Omental fat pad (tissue), 4 donors: ENCODE results near the gene GPR63. TPM values are rescaled to one million over a fixed set of nuclear protein-coding genes. Genes with fewer than 3 reads are reported as not detected.

Experiments
- ATAC-seq: fragments of 150-250 bp; one replicate; pipeline ENCODE4 v1.9.1; 2016; ENCODE audit warnings: mild to moderate bottlenecking, moderate library complexity; ENCODE audit not compliant: low FRiP score
- DNase-seq: peaks from one replicate; pipeline ENCODE4 v3.0.0-alpha.2; 2019; ENCODE audit warnings: low spot score
- total RNA-seq, 4 donors: library from RNA; depleted of rRNA; stranded (reverse); fragments of >200 nt; gene quantifications; one replicate each; pipeline ENCODE4 v1.1.0, GENCODE V29; 2016
- TF ChIP-seq, protein P1 (sequence below), 3 donors: fragments of 450-650 bp; IDR thresholded peaks; one replicate each; pipeline ENCODE4 v1.5.1; 2016 to 2017; ENCODE audit warnings: antibody characterized with exemption in 3 of 3, mild to moderate bottlenecking in 3 of 3, moderate library complexity in 2 of 3

Gene GPR63
- total RNA-seq, 4 donors from 2014 or later, result 0.47 to 1.7 (median 0.49) TPM

DNA sequence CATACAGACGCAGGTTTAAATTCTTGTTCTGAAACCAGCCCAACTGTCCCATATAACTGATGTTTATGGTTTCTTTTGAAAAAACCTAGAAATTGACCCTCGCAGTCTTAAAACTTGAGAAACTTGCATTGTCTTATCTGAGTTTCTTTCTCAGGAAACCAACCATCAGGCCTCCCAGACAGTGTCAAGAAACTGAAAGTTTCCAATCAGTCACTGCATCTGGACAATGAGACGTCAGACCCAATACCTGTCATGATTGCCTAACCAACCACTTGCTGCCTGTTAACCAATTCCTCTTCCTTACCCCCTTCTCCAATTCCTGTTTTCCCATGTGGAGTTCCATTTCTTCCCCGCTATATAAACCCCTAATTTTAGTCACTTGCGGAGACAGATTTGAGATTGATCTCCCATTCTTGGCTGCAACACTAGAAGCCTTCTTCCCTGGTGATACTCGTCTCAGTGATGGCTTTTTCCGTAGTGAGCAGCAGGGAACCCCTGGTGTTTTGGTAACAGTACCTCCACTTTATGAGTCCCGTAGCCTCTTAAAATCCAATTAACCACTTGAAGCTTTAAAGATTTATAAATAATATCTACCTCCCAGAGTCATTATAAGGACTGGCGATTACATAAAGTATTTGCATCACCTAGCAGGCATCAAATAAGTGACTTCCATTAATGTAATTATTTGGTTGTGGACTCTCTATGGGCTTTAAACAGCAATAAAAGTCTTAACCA is 49.3 kb downstream of the GPR63 start:
- no peak for ATAC-seq
- no peak for DNase-seq
- TF ChIP-seq, protein P1, sequence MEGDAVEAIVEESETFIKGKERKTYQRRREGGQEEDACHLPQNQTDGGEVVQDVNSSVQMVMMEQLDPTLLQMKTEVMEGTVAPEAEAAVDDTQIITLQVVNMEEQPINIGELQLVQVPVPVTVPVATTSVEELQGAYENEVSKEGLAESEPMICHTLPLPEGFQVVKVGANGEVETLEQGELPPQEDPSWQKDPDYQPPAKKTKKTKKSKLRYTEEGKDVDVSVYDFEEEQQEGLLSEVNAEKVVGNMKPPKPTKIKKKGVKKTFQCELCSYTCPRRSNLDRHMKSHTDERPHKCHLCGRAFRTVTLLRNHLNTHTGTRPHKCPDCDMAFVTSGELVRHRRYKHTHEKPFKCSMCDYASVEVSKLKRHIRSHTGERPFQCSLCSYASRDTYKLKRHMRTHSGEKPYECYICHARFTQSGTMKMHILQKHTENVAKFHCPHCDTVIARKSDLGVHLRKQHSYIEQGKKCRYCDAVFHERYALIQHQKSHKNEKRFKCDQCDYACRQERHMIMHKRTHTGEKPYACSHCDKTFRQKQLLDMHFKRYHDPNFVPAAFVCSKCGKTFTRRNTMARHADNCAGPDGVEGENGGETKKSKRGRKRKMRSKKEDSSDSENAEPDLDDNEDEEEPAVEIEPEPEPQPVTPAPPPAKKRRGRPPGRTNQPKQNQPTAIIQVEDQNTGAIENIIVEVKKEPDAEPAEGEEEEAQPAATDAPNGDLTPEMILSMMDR (IDR thresholded peaks at IDR 0.05), result no peak

DNA sequence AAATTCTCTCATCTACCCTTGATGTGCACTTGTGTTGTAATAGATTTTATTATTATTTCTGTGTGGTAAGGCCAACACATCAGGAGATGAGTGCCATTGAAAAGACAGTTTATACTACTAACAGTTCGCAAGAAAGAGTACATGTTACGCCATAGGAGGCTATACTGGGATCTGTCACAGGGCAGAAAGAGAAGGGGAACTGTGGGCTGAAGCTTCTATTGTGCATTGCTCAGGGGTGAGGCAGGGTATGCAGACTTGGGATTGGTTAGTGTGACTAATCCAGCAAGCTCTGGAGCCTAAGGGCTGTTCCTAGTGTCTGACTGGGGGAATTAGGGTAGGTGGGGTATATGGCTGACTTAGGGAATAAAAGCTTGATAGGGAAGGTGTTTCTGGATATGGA is 50.9 kb downstream of the GPR63 start:
- DNase-seq (no peak), ATAC-seq (no peak)
- TF ChIP-seq, protein P1 (IDR thresholded peaks at IDR 0.05), result no peak

DNA sequence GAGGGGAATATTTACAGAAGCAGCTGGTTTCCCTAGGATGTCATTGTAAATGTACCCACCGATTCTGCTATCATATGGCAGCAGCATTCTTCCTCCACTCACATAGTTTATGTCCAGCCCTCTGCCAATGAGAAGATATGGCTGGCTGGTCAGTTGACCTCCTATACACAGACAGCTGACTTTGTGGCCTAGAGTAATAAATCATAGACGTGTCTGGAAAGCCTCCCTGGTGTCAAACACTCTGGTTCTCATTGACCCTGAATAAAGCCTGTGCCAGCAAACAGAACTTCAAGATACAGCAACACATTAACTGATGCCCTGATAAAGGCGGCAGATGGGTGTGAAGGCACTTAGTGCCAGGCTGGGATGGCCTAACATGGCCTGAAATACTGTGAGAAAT is 52.6 kb downstream of the GPR63 start:
- no peak for ATAC-seq
- no peak for DNase-seq
- TF ChIP-seq, protein P1 (IDR thresholded peaks at IDR 0.05), result no peak

DNA sequence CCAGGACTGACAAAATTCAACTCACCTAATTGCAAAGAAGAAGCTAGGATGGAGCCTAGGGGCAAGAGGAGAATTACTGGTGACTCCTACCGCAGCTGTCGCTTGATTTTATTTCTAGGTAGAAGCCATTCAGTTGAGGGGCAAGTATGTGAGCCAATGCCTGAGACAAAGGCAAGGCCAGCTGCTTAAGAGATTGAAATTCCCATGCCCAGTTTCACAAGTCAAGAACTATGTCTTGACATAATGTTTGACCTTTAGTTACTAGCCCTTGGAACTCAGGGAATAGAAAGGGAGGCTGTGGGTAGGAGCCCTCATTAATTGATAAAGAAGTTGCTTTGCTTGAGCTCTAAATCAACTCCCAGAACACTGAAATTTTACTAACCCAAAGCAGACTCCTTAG is 54.0 kb downstream of the GPR63 start:
- DNase-seq, result no peak
- no peak for ATAC-seq
- TF ChIP-seq, protein P1 (IDR thresholded peaks at IDR 0.05), result no peak

GRCh38 chr6:96781557-96781956 is 55.7 kb downstream of the GPR63 start:
- DNase-seq (no peak), ATAC-seq (no peak)
- TF ChIP-seq, protein P1 (IDR thresholded peaks at IDR 0.05), result no peak

DNA sequence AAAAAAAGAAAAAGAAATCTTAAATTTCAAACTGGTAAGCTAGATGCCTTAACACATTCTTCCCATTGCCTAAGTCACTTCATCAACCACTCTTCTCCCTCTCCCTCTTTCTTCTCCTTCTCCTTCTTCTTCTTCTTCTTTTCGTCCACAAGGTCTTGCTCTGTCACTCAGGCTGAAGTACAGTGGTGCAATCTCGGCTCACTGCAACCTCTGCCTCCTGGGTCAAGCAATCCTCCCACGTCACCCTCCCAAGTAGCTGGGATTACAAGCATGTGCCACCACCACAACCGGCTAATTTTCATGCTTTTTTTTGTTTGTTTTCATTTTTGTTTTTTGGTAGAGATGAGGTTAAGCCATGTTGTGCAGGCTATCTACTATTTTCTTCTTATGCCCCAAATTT is 60.2 kb downstream of the GPR63 start:
- ATAC-seq, result no peak
- DNase-seq, result no peak
- TF ChIP-seq, protein P1 (IDR thresholded peaks at IDR 0.05), result no peak

- TF ChIP-seq, protein P1 (IDR thresholded peaks at IDR 0.05), result no peak
- DNase-seq (no peak), ATAC-seq (no peak)
These were observed 61.4 kb downstream of the GPR63 start for GRCh38 chr6:96775727-96776400.
